Nephron progenitor cell (in vitro differentiated cells): Measurements from ENCODE around the gene NBL1.

Experiments used
- DNase-seq: peaks from one replicate; pipeline ENCODE4 v3.0.0; 2021
- H3K27ac Mint-ChIP-seq: 2 replicates; pipeline ENCODE4 v1.8.0; 2021; ENCODE audit warnings: mild to moderate bottlenecking, moderate library complexity, mixed read lengths
- H3K27me3 Mint-ChIP-seq: 2 replicates; pipeline ENCODE4 v1.8.0; 2021; ENCODE audit warnings: mild to moderate bottlenecking, low read depth, mixed read lengths; ENCODE audit not compliant: poor library complexity
- H3K36me3 Mint-ChIP-seq: 2 replicates; pipeline ENCODE4 v1.8.0; 2021; ENCODE audit warnings: low read depth, mixed read lengths
- H3K4me1 Mint-ChIP-seq: 2 replicates; pipeline ENCODE4 v1.8.0; 2021; ENCODE audit warnings: mixed read lengths
- H3K4me3 Mint-ChIP-seq: 2 replicates; pipeline ENCODE4 v1.8.0; 2021; ENCODE audit warnings: mild to moderate bottlenecking, moderate library complexity, mixed read lengths
- H3K9me3 Mint-ChIP-seq: 2 replicates; pipeline ENCODE4 v1.8.0; 2021; ENCODE audit warnings: mild to moderate bottlenecking, moderate library complexity, mixed read lengths
- TF ChIP-seq, protein P1 (sequence below): fragments of 200-600 bp; sonication (generic); IDR thresholded peaks from 2 replicates; pipeline ENCODE4 v1.5.0; 2021; ENCODE audit warnings: antibody characterized with exemption

The NBL1 gene

DNA sequence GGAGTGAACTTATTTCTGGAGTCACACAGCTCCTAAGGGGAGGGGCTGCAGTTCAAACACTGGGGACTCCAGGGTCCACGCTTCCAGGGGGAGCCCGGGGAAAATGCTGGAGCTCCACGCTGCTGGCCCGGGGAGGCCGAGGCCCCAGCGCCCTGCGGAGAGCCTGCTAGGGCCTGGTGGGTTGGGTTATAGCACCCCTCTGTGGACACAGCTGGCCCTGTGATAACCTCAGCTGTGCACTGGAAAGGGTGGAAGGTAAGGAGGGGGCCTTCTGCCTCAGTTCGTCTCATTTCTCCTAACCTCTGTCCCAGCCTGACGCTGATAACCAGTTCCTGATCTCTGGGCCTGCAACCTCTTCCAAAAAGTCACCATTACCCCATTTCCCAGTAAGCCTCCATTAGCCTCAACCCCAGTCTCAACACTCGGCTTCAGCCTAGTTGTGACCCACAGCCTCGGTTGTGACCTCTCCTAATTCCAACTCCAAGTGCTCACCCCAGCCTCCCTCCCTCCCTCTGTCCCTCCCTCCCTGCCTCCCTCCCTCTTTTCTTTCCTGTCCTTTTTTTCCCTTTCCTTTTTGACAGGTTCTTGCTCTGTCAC, 7.1 kb downstream of the NBL1 start:
- Mint-ChIP-seq H3K27me3 (peaks cover 39% of the 10 kb centered on the region), H3K4me3 (no peak overlapping the region), H3K27ac (no peak overlapping the region), H3K36me3 (no peaks in the 10 kb centered on the region), H3K4me1 (peaks cover 8% of the 10 kb centered on the region), H3K9me3 (no peaks in the 10 kb centered on the region)
- DNase-seq, result peak; percentile 67
- TF ChIP-seq, protein P1, sequence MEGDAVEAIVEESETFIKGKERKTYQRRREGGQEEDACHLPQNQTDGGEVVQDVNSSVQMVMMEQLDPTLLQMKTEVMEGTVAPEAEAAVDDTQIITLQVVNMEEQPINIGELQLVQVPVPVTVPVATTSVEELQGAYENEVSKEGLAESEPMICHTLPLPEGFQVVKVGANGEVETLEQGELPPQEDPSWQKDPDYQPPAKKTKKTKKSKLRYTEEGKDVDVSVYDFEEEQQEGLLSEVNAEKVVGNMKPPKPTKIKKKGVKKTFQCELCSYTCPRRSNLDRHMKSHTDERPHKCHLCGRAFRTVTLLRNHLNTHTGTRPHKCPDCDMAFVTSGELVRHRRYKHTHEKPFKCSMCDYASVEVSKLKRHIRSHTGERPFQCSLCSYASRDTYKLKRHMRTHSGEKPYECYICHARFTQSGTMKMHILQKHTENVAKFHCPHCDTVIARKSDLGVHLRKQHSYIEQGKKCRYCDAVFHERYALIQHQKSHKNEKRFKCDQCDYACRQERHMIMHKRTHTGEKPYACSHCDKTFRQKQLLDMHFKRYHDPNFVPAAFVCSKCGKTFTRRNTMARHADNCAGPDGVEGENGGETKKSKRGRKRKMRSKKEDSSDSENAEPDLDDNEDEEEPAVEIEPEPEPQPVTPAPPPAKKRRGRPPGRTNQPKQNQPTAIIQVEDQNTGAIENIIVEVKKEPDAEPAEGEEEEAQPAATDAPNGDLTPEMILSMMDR, result peak; percentile 60

DNA sequence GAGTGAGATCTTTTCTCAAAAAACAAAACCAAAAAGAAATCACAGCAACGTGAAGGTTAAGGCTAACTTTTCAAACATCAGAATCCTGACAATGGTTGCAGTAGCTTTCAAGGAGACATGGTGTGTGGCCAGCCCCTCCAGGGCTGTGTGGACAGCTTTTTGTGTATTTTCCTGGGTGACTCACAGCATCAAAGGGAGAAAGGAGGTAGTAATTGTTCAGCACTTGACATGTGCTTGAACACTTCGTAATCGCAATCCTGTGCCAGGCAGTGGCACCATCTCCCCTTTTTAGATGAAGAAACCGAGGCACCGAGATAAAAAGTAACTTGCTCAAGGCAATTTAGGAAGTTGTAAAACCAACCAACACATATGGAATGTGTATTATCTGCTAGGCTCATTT, 10.3 kb downstream of the NBL1 start:
- TF ChIP-seq, protein P1, result no peak
- no peak for DNase-seq
- Mint-ChIP-seq H3K27me3 (peaks cover 19% of the 10 kb centered on the region), H3K9me3 (no peaks in the 10 kb centered on the region), H3K27ac (no peak overlapping the region), H3K36me3 (no peaks in the 10 kb centered on the region), H3K4me3 (no peak overlapping the region), H3K4me1 (peaks cover 26% of the 10 kb centered on the region)

DNA sequence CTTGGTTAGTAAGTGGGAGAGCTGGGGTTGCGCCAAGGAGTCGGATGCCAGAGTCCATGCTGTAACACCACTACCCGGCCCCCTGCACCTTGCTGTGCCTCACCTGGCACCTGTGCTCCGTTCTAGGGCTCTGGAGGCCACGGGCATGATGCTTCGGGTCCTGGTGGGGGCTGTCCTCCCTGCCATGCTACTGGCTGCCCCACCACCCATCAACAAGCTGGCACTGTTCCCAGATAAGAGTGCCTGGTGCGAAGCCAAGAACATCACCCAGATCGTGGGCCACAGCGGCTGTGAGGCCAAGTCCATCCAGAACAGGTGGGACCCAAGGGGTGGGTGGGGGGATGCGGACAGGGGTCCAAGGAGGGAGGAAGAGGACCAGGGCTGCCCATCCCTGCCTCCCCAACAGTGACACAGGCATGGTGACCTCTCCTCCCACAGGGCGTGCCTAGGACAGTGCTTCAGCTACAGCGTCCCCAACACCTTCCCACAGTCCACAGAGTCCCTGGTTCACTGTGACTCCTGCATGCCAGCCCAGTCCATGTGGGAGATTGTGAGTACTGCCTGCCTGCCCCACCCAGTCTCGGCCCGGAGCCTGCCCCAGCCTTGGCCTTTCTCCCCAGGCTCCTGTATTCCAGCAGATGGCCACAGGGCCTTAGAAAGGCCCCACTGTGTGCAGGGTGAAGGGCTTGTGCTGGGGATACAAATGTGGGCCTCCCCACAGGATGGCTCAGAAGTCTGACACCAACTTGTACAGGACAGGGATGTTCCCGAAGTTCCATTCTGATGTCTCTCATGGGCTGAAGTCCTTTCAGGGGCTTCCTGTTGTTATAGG, 11.0 kb downstream of the NBL1 start:
- Mint-ChIP-seq H3K27me3 (peaks cover 24% of the 10 kb centered on the region), H3K27ac (no peak overlapping the region), H3K36me3 (no peaks in the 10 kb centered on the region), H3K9me3 (no peaks in the 10 kb centered on the region), H3K4me1 (peaks cover 30% of the 10 kb centered on the region), H3K4me3 (no peak overlapping the region)
- DNase-seq, result no peak
- TF ChIP-seq, protein P1, result no peak

DNA sequence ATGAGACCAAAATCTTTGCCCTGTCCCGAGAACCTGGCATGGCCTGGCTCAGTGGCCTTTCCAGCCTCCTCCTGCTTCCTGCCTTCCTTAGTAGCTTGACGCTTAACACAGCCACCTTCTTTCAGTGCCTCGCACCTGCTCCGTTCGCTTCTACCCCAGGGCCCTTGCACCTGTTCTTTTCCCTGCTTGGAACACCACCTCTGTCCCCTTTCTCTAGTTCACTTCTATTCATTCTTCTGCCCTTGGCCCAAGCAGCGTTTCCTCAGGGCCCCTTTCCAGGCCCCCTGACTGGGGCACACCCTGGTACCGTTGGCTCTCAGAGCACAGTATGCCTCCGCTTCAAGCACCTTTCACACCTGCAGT, 11.6 kb downstream of the NBL1 start:
- Mint-ChIP-seq H3K9me3 (no peaks in the 10 kb centered on the region), H3K4me1 (peaks cover 30% of the 10 kb centered on the region), H3K4me3 (no peak overlapping the region), H3K27ac (no peak overlapping the region), H3K27me3 (peaks cover 24% of the 10 kb centered on the region), H3K36me3 (no peaks in the 10 kb centered on the region)
- no peak for DNase-seq
- TF ChIP-seq, protein P1, result no peak

DNA sequence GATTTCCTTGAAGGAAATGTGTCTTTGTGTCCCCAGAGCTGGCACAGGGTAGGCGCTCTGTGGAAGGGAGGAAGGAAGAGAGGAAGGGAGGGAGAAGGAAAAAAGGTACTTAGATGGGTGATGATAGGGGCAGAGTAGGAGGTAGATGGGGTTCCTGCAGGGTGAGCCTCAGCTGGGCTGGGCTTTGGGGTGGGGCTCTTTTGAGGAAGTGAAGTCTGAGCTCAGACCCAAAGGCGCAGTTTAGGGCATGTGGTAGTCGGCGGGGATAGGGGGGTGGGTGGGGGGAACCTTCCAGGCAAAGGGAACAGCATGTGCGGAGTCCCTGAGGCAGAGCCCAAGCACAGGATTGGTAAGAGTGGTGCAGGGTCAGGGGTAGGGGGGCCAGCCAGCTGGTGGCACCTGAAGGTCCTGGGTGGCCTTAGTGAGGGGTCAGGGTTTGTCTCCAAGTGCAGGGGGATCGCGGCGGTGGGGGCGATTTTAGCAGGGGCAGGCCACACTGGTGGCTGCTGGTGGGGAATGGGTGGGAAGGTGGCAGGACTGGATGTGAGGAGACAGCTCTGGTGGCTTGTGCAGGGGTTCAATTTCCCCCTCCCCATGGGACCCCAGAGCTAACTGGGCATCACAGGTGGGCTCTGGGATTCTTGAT, 12.1 kb downstream of the NBL1 start:
- no peak overlapping the region for H3K27ac Mint-ChIP-seq

More for the DNA sequence above, 12.1 kb downstream of the NBL1 start:
- peaks cover 30% of the 10 kb centered on the region for H3K4me1 Mint-ChIP-seq
- no peaks in the 10 kb centered on the region for H3K36me3 Mint-ChIP-seq
- TF ChIP-seq, protein P1, result no peak
- DNase-seq, result no peak
- no peaks in the 10 kb centered on the region for H3K9me3 Mint-ChIP-seq
- no peak overlapping the region for H3K4me3 Mint-ChIP-seq
- peaks cover 28% of the 10 kb centered on the region for H3K27me3 Mint-ChIP-seq
